Keratinocyte (primary cell): ENCODE results near the gene SERPINA1. TPM values are rescaled to one million over a fixed set of nuclear protein-coding genes. Genes with fewer than 3 reads are reported as not detected.

Source experiments
- DNase-seq: peaks from one replicate; pipeline ENCODE4 v3.0.0-alpha.2; 2011; ENCODE audit warnings: low read depth, missing footprints, low spot score
- FAIRE-seq: peaks from 2 replicates; lab custom pipeline; 2011; peaks lifted over from hg19 to GRCh38; lab: Jason Lieb, UNC
- H2AFZ ChIP-seq: 2 replicates; pipeline ENCODE4 v1.6.0; 2012; ENCODE audit warnings: low read length, control low read depth, inconsistent platforms; ENCODE audit not compliant: control insufficient read depth
- H3K27ac ChIP-seq: 2 replicates; pipeline ENCODE4 v1.5.1; 2011; ENCODE audit warnings: low read length; ENCODE audit not compliant: control insufficient read depth, insufficient read depth
- H3K27me3 ChIP-seq: 3 replicates; pipeline ENCODE4 v1.6.0; 2011; ENCODE audit warnings: low read length; ENCODE audit not compliant: control insufficient read depth, insufficient read depth; ENCODE audit errors: extremely low read depth
- H3K36me3 ChIP-seq, 2 experiments: 2 replicates in 1 of 2; 3 replicates in 1 of 2; pipeline ENCODE4 v1.5.1; 2011; ENCODE audit warnings: low read length in 2 of 2, mild to moderate bottlenecking in 1 of 2; ENCODE audit not compliant: control insufficient read depth in 2 of 2, insufficient read depth in 2 of 2; ENCODE audit errors: extremely low read depth in 1 of 2
- H3K4me1 ChIP-seq: 3 replicates; pipeline ENCODE4 v1.5.1; 2011; ENCODE audit warnings: low read length; ENCODE audit not compliant: control insufficient read depth, insufficient read depth; ENCODE audit errors: extremely low read depth
- H3K4me2 ChIP-seq: 3 replicates; pipeline ENCODE4 v1.6.0; 2011; ENCODE audit warnings: low read depth, low read length; ENCODE audit not compliant: control insufficient read depth, insufficient read depth; ENCODE audit errors: extremely low read depth
- H3K4me3 ChIP-seq, 3 experiments: fragments of 200-600 bp in 1 of 3; sonication (generic) in 1 of 3; 2 replicates in 2 of 3; 3 replicates in 1 of 3; pipeline ENCODE4 v1.5.1; 2011 to 2016; ENCODE audit warnings: low read length in 3 of 3, mild to moderate bottlenecking in 3 of 3, control low read depth in 2 of 3, inconsistent platforms in 1 of 3, low read depth in 1 of 3, mixed read lengths in 1 of 3, mixed run types in 1 of 3, moderate library complexity in 1 of 3; ENCODE audit not compliant: control insufficient read depth in 2 of 3, insufficient read depth in 2 of 3; ENCODE audit errors: extremely low read depth in 1 of 3
- H3K79me2 ChIP-seq: 2 replicates; pipeline ENCODE4 v1.6.0; 2012; ENCODE audit warnings: low read length; ENCODE audit not compliant: control insufficient read depth, insufficient read depth
- H3K9ac ChIP-seq: 3 replicates; pipeline ENCODE4 v1.6.0; 2011; ENCODE audit warnings: low read length; ENCODE audit not compliant: control insufficient read depth, insufficient read depth; ENCODE audit errors: extremely low read depth
- H3K9me1 ChIP-seq: 3 replicates; pipeline ENCODE4 v1.6.0; 2011; ENCODE audit warnings: low read length; ENCODE audit not compliant: control insufficient read depth, insufficient read depth; ENCODE audit errors: extremely low read depth
- H3K9me3 ChIP-seq: 2 replicates; pipeline ENCODE4 v1.5.1; 2012; ENCODE audit warnings: low read depth, low read length; ENCODE audit not compliant: control insufficient read depth
- H4K20me1 ChIP-seq: 3 replicates; pipeline ENCODE4 v1.6.0; 2011; ENCODE audit warnings: low read length; ENCODE audit not compliant: control insufficient read depth, insufficient read depth; ENCODE audit errors: extremely low read depth
- EZH2 ChIP-seq: IDR thresholded peaks from one replicate; pipeline ENCODE4 v1.6.1; 2012; ENCODE audit warnings: inconsistent platforms, mild to moderate bottlenecking, low read length, moderate library complexity
- dilution Hi-C: fragments of 300-500 bp; cut with MboI; formaldehyde crosslinking; loops from one replicate; pipeline ENCODE4 v1.7.0; 2020; ENCODE audit warnings: low sequenced_read_pairs; ENCODE audit not compliant: extremely low pct_ligation_motif_present
- polyA plus RNA-seq, 5 experiments: library from polyadenylated mRNA; depleted of rRNA in 3 of 5; stranded (reverse) in 3 of 5; stranded (forward) in 1 of 5; unstranded in 1 of 5; fragments of >200 nt; gene quantifications; 1 replicate in 1 of 5; 2 replicates in 3 of 5; 3 replicates in 1 of 5; pipeline versions ENCODE4 v1.2.1 to v1.2.3, GENCODE V29; 2011 to 2012; ENCODE audit warnings: missing spikeins in 2 of 5, low read depth in 1 of 5, low replicate concordance in 1 of 5
- TF ChIP-seq, protein P1 (sequence below), 3 experiments: IDR thresholded peaks in 1 of 3; conservative IDR thresholded peaks in 1 of 3; optimal IDR thresholded peaks in 1 of 3; 2 replicates in 2 of 3; 3 replicates in 1 of 3; pipeline versions ENCODE3 to v1.5.1; 2011; ENCODE audit warnings: low read length in 3 of 3, mild to moderate bottlenecking in 3 of 3, moderate library complexity in 2 of 3, control low read depth in 1 of 3, inconsistent platforms in 1 of 3; ENCODE audit not compliant: insufficient read depth in 2 of 3; ENCODE audit errors: extremely low read depth in 1 of 3

The SERPINA1 gene
- polyA plus RNA-seq, 1 donor (not counting 4 experiments of a cell fraction or from before 2014, with no cell fraction given) = 0.71 TPM

DNA sequence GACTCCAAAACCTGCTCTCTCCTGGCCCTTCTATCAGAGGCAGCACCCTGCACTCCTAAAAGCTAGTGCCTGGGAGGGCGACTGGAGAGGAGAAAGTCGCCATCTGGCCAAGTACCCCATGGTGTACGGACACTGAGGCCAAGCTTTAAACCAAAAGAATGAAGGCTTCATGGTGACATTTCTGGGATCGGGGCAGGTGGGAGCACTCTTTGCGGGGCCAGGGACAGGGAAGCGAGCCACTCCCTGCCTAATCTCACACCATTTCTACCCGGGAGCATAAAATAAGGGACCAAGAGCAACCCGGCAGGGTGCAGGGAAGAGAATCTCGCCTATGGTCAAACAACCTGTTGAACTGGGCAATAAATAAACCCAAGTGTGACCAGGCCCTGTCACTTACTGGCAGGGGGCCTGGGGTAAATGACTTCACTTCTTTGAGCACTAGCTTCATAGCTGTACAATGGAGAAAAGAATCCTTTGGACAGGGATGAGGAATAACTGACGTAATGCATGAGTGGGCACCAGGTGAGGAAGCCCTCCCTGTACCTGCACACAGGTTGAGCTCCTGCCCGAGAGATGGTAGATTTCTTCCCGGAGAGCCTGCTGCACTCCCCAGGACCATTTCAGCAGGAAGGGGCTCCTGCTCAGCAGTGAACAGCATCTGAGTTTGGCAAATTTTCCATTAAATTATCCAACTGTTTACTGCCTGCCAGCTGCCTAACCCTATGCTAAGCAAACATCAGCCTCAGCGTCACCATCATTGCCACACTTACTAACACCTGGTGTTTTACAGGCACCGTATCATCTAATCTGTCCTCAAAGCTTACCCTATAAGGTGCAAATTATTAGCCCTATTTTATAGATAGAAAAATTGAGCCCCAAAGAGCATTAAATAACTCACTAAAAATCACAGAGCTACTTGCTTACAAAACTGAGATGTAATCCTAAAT, 2.0 kb downstream of the SERPINA1 start:
- dilution Hi-C loops = no loop called here
- Histone ChIP-seq H4K20me1 (no peaks in the 10 kb centered on the region), H3K4me3 (no peak overlapping the region), H3K9ac (no peak overlapping the region), H3K27ac (no peak overlapping the region), H3K9me3 (no peaks in the 10 kb centered on the region), H2AFZ (no peak overlapping the region), H3K4me2 (no peak overlapping the region), H3K36me3 (no peaks in the 10 kb centered on the region), H3K4me1 (peaks cover 5% of the 10 kb centered on the region), H3K9me1 (no peaks in the 10 kb centered on the region), H3K79me2 (no peaks in the 10 kb centered on the region), H3K27me3 (peaks cover 4% of the 10 kb centered on the region)
- no peak for DNase-seq
- TF ChIP-seq, protein P1, sequence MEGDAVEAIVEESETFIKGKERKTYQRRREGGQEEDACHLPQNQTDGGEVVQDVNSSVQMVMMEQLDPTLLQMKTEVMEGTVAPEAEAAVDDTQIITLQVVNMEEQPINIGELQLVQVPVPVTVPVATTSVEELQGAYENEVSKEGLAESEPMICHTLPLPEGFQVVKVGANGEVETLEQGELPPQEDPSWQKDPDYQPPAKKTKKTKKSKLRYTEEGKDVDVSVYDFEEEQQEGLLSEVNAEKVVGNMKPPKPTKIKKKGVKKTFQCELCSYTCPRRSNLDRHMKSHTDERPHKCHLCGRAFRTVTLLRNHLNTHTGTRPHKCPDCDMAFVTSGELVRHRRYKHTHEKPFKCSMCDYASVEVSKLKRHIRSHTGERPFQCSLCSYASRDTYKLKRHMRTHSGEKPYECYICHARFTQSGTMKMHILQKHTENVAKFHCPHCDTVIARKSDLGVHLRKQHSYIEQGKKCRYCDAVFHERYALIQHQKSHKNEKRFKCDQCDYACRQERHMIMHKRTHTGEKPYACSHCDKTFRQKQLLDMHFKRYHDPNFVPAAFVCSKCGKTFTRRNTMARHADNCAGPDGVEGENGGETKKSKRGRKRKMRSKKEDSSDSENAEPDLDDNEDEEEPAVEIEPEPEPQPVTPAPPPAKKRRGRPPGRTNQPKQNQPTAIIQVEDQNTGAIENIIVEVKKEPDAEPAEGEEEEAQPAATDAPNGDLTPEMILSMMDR (optimal IDR thresholded peaks at IDR 0.05 in 1 of 3, IDR thresholded peaks at IDR 0.05 in 1 of 3, conservative IDR thresholded peaks at IDR 0.05 in 1 of 3; ENCODE audit: extremely low read depth in 1 of 3, insufficient read depth in 2 of 3, low read length in 3 of 3) = no peak
- no peak for TF ChIP-seq EZH2
- FAIRE-seq = no peak

DNA sequence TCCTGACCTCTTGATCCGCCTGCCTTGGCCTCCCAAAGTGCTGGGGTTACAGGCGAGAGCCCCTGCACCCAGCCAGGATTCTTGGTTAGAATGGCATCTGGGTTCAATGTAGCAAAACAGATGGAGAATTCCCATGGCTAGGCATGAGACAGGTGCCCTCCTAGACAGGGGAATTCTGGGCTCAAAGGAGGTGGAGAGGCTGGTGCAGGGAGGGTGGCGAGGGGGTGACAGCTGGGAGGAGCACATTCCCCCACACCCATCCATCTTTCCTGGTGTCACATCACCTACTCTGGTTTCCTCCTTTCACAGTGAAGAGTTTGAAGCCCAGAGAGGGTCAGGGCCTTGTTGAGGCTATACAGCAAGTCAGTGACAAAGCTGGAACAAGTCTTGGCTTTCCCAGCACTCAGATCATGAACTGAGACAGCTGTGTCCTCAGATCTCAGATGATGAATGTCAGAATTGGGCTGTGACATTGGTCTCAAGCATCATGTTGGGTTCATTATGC, 2.8 kb downstream of the SERPINA1 start:
- H3K36me3 ChIP-seq = no peaks in the 10 kb centered on the region
- no peak overlapping the region for H3K27ac ChIP-seq
- peaks cover 3% of the 10 kb centered on the region for H3K4me1 ChIP-seq
- H3K4me2 ChIP-seq = no peak overlapping the region
- no peaks in the 10 kb centered on the region for H4K20me1 ChIP-seq
- H3K4me3 ChIP-seq = no peak overlapping the region
- no peak overlapping the region for H2AFZ ChIP-seq
- FAIRE-seq (no peak), DNase-seq (no peak)
- TF ChIP-seq EZH2 = no peak
- TF ChIP-seq, protein P1 (optimal IDR thresholded peaks at IDR 0.05 in 1 of 3, IDR thresholded peaks at IDR 0.05 in 1 of 3, conservative IDR thresholded peaks at IDR 0.05 in 1 of 3; ENCODE audit: extremely low read depth in 1 of 3, insufficient read depth in 2 of 3, low read length in 3 of 3) = no peak
- no peaks in the 10 kb centered on the region for H3K9me1 ChIP-seq
- H3K79me2 ChIP-seq = no peaks in the 10 kb centered on the region
- dilution Hi-C loops = no loop called here
- no peak overlapping the region for H3K9ac ChIP-seq
- peaks cover 8% of the 10 kb centered on the region for H3K27me3 ChIP-seq
- no peaks in the 10 kb centered on the region for H3K9me3 ChIP-seq
